Measurements from ENCODE around the gene SERPINH1. TPM values are rescaled to one million over a fixed set of nuclear protein-coding genes. Genes with fewer than 3 reads are reported as not detected.

Gene SERPINH1
- total RNA-seq (10 to 100 TPM; 27.7 to 43.3 (median 31.3) TPM), polyA plus RNA-seq (10 to 100 TPM; 11.6 to 29.8 (median 15.6) TPM)
- long read RNA-seq, donor 1, transcript SERPINH1-201 (5 exons, 2,225 nt) = major isoform, 16 of 20 reads
- long read RNA-seq, donor 1, partial matches to known transcripts = 0 of 20 reads
- long read RNA-seq, donor 1, other reads (novel, unspliced or antisense) = 4 of 20 reads
- long read RNA-seq, donor 2, transcript SERPINH1-201 (5 exons, 2,225 nt) = major isoform, 8 of 18 reads
- long read RNA-seq, donor 2, transcript SERPINH1-215 (6 exons, 2,299 nt) = minor isoform, 5 of 18 reads
- long read RNA-seq, donor 2, partial matches to known transcripts = 2 of 18 reads
- long read RNA-seq, donor 2, other reads (novel, unspliced or antisense) = 3 of 18 reads

DNA sequence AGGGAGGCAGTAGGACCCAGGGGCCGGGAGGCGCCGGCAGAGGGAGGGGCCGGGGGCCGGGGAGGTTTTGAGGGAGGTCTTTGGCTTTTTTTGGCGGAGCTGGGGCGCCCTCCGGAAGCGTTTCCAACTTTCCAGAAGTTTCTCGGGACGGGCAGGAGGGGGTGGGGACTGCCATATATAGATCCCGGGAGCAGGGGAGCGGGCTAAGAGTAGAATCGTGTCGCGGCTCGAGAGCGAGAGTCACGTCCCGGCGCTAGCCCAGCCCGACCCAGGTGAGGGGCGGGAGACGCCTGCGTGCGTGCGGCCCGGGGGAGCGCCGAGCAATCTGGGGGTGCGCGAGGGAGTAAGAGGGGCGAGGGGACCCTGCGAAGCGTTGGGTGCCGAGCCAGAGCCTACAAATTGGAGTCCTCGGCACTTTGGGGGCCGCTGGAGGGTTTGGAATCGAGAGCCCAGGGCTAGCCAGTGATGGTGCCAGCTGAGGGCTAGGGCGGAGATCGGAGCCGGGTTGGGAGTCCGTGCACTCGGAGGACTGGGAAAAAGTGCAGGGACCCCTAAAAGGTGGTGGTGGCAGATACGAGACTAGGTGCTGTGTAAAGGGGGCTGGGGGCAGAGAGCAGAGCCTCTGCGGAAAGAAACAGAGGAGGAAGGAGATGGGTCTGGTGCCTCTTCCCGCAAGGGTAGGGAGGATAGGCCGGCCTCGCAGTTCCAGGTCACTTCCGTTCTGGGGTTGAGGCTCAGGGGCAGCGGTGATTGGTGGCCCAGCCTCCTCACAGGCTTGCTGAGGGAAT, at the start of gene SERPINH1:
SERPINH1 (plus strand) TSS at position 206 of the 788 bp plus-strand sequence. CDS start 4,097 bp downstream, outside the sequence.
- Histone ChIP-seq H3K36me3 (ENCODE audit: insufficient read depth in 1 of 2, low read depth in 1 of 2) (peaks cover 5 to 13% of the 10 kb centered on the region in 2 donors), H3K27me3 (ENCODE audit: insufficient read depth in 3 of 3, low read length in 2 of 3) (no peaks in the 10 kb centered on the region), H3K27ac (peak within 1 kb of the TSS; percentile 100), H3K9me3 (no peaks in the 10 kb centered on the region), H3K4me3 (peak within 1 kb of the TSS; percentile 99), H3K4me1 (peaks cover 50% of the 10 kb centered on the region)
- intact Hi-C loops (cut with DNase I) = loop anchor here in 1 of 2 donors (10.0 kb wide), 1 partner anchor 143 kb away; no protein-coding TSS in a partner anchor
- TF ChIP-seq, protein P1, sequence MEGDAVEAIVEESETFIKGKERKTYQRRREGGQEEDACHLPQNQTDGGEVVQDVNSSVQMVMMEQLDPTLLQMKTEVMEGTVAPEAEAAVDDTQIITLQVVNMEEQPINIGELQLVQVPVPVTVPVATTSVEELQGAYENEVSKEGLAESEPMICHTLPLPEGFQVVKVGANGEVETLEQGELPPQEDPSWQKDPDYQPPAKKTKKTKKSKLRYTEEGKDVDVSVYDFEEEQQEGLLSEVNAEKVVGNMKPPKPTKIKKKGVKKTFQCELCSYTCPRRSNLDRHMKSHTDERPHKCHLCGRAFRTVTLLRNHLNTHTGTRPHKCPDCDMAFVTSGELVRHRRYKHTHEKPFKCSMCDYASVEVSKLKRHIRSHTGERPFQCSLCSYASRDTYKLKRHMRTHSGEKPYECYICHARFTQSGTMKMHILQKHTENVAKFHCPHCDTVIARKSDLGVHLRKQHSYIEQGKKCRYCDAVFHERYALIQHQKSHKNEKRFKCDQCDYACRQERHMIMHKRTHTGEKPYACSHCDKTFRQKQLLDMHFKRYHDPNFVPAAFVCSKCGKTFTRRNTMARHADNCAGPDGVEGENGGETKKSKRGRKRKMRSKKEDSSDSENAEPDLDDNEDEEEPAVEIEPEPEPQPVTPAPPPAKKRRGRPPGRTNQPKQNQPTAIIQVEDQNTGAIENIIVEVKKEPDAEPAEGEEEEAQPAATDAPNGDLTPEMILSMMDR (IDR thresholded peaks at IDR 0.05) = no peak
- ATAC-seq = peak; percentile 87 to 92 (median 88)
- WGBS, 3 donors = 1% methylated on average over 49 to 51 of the region's 51 CpGs
- peak; percentile 88 to 93 for DNase-seq

DNA sequence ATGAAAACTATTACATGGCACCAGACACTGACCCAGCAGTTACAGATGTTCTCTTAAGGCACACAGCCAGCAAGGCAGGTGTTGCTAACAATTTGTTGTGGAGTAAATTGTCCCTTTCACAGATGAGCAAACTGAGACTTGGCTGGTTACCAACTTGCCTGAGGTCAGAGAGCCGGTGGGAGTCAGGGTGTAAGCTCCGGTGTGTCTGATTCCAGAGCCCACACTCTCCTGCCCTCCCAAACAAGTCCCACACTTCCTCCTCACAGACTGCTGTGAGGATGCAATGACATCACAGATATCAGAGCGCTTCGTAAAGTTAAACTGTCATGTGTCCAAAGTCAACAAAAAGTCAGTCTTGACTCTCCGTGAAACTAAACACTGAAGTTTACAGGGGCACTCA, 48.8 kb upstream of the SERPINH1 start:
- peaks cover 18% of the 10 kb centered on the region for H3K4me1 ChIP-seq
- H3K36me3 ChIP-seq (ENCODE audit: insufficient read depth in 1 of 2, low read depth in 1 of 2) = no peaks in the 10 kb centered on the region
- ATAC-seq (no peak), DNase-seq (no peak)
- H3K4me3 ChIP-seq = no peak overlapping the region
- H3K27ac ChIP-seq = no peak overlapping the region
- H3K27me3 ChIP-seq (ENCODE audit: insufficient read depth in 3 of 3, low read length in 2 of 3) = no peaks in the 10 kb centered on the region
- WGBS, 3 donors = 59 to 71% (median 63%) methylated on average over 5 of the region's 5 CpGs
- TF ChIP-seq, protein P1 (IDR thresholded peaks at IDR 0.05) = no peak
- H3K9me3 ChIP-seq = no peaks in the 10 kb centered on the region
- intact Hi-C loops (cut with DNase I) = no loop called here

DNA sequence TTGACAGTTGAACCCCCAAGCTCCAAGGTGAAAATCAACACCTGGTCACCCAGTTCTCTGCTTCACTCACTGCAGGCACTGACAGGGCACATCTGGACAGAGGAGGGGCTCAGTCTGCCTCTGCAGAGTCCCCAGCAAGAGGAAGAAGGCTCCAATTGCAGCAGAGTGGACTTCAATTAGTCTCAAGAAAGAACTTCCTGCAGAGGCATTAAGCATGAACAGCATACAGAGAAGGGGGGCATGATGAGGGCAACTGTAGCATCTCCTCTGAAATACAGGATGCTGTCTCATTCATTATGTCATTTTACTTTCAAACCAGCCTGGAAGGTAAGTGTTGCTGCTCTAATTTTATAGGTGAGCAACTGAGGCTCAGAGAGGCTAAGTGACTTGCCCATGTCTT, 47.5 kb upstream of the SERPINH1 start:
- intact Hi-C loops (cut with DNase I) = no loop called here
- ATAC-seq (no peak), DNase-seq (no peak)
- Histone ChIP-seq H3K27ac (no peak overlapping the region), H3K4me1 (peaks cover 8% of the 10 kb centered on the region), H3K4me3 (no peak overlapping the region), H3K27me3 (ENCODE audit: insufficient read depth in 3 of 3, low read length in 2 of 3) (no peaks in the 10 kb centered on the region), H3K9me3 (no peaks in the 10 kb centered on the region), H3K36me3 (ENCODE audit: insufficient read depth in 1 of 2, low read depth in 1 of 2) (no peaks in the 10 kb centered on the region)
- TF ChIP-seq, protein P1 (IDR thresholded peaks at IDR 0.05) = no peak

DNA sequence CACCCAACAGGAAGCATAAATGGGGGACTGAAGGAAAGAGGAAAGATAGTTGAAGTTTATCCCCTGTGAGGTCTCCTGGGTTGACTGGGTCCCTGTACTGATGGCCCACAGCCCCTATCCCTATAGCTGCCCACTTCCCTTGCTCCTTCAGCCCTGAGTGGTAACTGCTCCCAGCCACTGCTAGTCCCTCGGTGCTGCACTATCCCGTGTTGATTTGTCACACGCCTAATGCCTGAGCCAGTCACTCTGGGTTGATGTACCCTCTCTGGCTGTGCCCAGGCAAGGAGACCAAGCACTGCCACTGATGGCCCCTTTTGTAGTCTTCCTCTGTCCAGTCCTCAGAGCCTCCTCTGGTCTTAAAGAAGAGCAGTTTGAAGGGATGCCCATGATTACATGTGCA, 45.9 kb upstream of the SERPINH1 start:
- no peak for DNase-seq
- ATAC-seq = no peak
- 86 to 96% (median 90%) methylated on average over 3 of the region's 3 CpGs for WGBS, 3 donors
- Histone ChIP-seq H3K27me3 (ENCODE audit: insufficient read depth in 3 of 3, low read length in 2 of 3) (no peaks in the 10 kb centered on the region), H3K4me1 (peaks cover 16% of the 10 kb centered on the region), H3K36me3 (ENCODE audit: insufficient read depth in 1 of 2, low read depth in 1 of 2) (no peaks in the 10 kb centered on the region), H3K27ac (no peak overlapping the region), H3K9me3 (no peaks in the 10 kb centered on the region), H3K4me3 (no peak overlapping the region)
- TF ChIP-seq, protein P1 (IDR thresholded peaks at IDR 0.05) = no peak
- intact Hi-C loops (cut with DNase I) = no loop called here

All from psoas muscle (tissue), 8 donors.